Mesenchymal stem cell (in vitro differentiated cells and primary cell): Measurements from ENCODE around the gene PRF1.
"Not testable (repeated sequence)": the region's sequence is repeated elsewhere in the genome, so short reads cannot be mapped to it uniquely, and the experiment has no call there.

ENCODE experiments used
- DNase-seq: peaks from one replicate; pipeline ENCODE4 v3.0.0-alpha.2; 2013
- H2AFZ ChIP-seq: one replicate; pipeline ENCODE4 v1.6.1; 2013; ENCODE audit warnings: low read depth, mild to moderate bottlenecking, control low read depth, inconsistent platforms, low read length, moderate library complexity
- H2AK5ac ChIP-seq: 2 replicates; pipeline ENCODE4 v1.6.1; 2013; ENCODE audit warnings: low read length, moderate library complexity, mild to moderate bottlenecking, inconsistent platforms; ENCODE audit not compliant: severe bottlenecking
- H2BK120ac ChIP-seq: one replicate; pipeline ENCODE4 v1.6.1; 2013; ENCODE audit warnings: low read depth, mild to moderate bottlenecking, inconsistent platforms, low read length, moderate library complexity
- H2BK12ac ChIP-seq, 2 experiments: one replicate each; pipeline ENCODE4 v1.6.1; 2013; ENCODE audit warnings: inconsistent platforms in 2 of 2, low read length in 2 of 2, mild to moderate bottlenecking in 2 of 2, moderate library complexity in 2 of 2, control low read depth in 1 of 2
- H2BK15ac ChIP-seq: one replicate; pipeline ENCODE4 v1.6.1; 2013; ENCODE audit warnings: mild to moderate bottlenecking, low read depth, inconsistent platforms; ENCODE audit not compliant: poor library complexity, severe bottlenecking
- H2BK5ac ChIP-seq: 2 replicates; pipeline ENCODE4 v1.6.1; 2013; ENCODE audit warnings: low read depth, mild to moderate bottlenecking, low read length, control low read depth, inconsistent platforms; ENCODE audit not compliant: poor library complexity, severe bottlenecking
- H3K14ac ChIP-seq, 2 experiments: one replicate each; pipeline ENCODE4 v1.6.1; 2013; ENCODE audit warnings: inconsistent platforms in 2 of 2, low read length in 2 of 2, control low read depth in 1 of 2, mild to moderate bottlenecking in 1 of 2, moderate library complexity in 1 of 2
- H3K18ac ChIP-seq, 2 experiments: one replicate each; pipeline ENCODE4 v1.6.1; 2013; ENCODE audit warnings: inconsistent platforms in 2 of 2, low read length in 2 of 2, control low read depth in 1 of 2, low read depth in 1 of 2, mild to moderate bottlenecking in 1 of 2
- H3K23ac ChIP-seq, 2 experiments: one replicate each; pipeline ENCODE4 v1.6.1; 2013; ENCODE audit warnings: inconsistent platforms in 2 of 2, low read length in 2 of 2, mild to moderate bottlenecking in 2 of 2, moderate library complexity in 2 of 2, control low read depth in 1 of 2
- H3K27ac ChIP-seq: 2 replicates; pipeline ENCODE4 v1.5.1; 2013; ENCODE audit warnings: mild to moderate bottlenecking, moderate library complexity, low read length, control low read depth, inconsistent platforms; ENCODE audit not compliant: poor library complexity, severe bottlenecking
- H3K27me3 ChIP-seq, 2 experiments: 2 replicates each; pipeline versions ENCODE4 v1.6.1 to v1.7.0; 2013; ENCODE audit warnings: low read length in 2 of 2, mild to moderate bottlenecking in 2 of 2, moderate library complexity in 2 of 2, control low read depth in 1 of 2, inconsistent platforms in 1 of 2; ENCODE audit not compliant: control insufficient read depth in 1 of 2, insufficient read depth in 1 of 2
- H3K36me3 ChIP-seq, 2 experiments: 2 replicates each; pipeline versions ENCODE4 v1.6.1 to v1.7.0; 2013; ENCODE audit warnings: low read length in 2 of 2, control low read depth in 1 of 2, inconsistent platforms in 1 of 2, low read depth in 1 of 2, mild to moderate bottlenecking in 1 of 2; ENCODE audit not compliant: insufficient read depth in 2 of 2, control insufficient read depth in 1 of 2
- H3K4ac ChIP-seq, 2 experiments: one replicate each; pipeline ENCODE4 v1.6.1; 2013; ENCODE audit warnings: inconsistent platforms in 2 of 2, low read length in 2 of 2, mild to moderate bottlenecking in 2 of 2, moderate library complexity in 2 of 2, control low read depth in 1 of 2, low read depth in 1 of 2
- H3K4me1 ChIP-seq: 2 replicates; pipeline ENCODE4 v1.6.1; 2013; ENCODE audit warnings: low read depth, low read length, control low read depth; ENCODE audit not compliant: control insufficient read depth, insufficient read depth
- H3K4me2 ChIP-seq: 2 replicates; pipeline ENCODE4 v1.6.1; 2013; ENCODE audit warnings: low read length, mild to moderate bottlenecking, inconsistent platforms; ENCODE audit not compliant: poor library complexity, severe bottlenecking
- H3K4me3 ChIP-seq, 2 experiments: 2 replicates each; pipeline versions ENCODE4 v1.5.1 to v1.7.0; 2013; ENCODE audit warnings: low read length in 2 of 2, mild to moderate bottlenecking in 2 of 2, control low read depth in 1 of 2, low read depth in 1 of 2; ENCODE audit not compliant: insufficient read depth in 1 of 2
- H3K79me1 ChIP-seq: replicated peaks from 2 replicates; pipeline ENCODE4 v1.6.1; 2013; ENCODE audit warnings: mild to moderate bottlenecking, control low read depth, low read length, inconsistent platforms; ENCODE audit not compliant: poor library complexity, severe bottlenecking
- H3K9ac ChIP-seq: 2 replicates; pipeline ENCODE4 v1.7.0; 2013; ENCODE audit warnings: mild to moderate bottlenecking, low read length, moderate library complexity
- H3K9me3 ChIP-seq: 2 replicates; pipeline ENCODE4 v1.7.0; 2013; ENCODE audit warnings: mild to moderate bottlenecking, low read length; ENCODE audit not compliant: control insufficient read depth
- H4K8ac ChIP-seq: one replicate; pipeline ENCODE4 v1.6.1; 2013; ENCODE audit warnings: inconsistent platforms, mild to moderate bottlenecking, low read length, moderate library complexity
- H4K91ac ChIP-seq: one replicate; pipeline ENCODE4 v1.6.1; 2013; ENCODE audit warnings: mild to moderate bottlenecking, low read length, inconsistent platforms
- WGBS: methylation state at CpG from one replicate; pipeline ENCODE4 v1.1.7; 2013; ENCODE audit warnings: mixed read lengths; 5-methylcytosine and 5-hydroxymethylcytosine counted together

Gene PRF1

DNA sequence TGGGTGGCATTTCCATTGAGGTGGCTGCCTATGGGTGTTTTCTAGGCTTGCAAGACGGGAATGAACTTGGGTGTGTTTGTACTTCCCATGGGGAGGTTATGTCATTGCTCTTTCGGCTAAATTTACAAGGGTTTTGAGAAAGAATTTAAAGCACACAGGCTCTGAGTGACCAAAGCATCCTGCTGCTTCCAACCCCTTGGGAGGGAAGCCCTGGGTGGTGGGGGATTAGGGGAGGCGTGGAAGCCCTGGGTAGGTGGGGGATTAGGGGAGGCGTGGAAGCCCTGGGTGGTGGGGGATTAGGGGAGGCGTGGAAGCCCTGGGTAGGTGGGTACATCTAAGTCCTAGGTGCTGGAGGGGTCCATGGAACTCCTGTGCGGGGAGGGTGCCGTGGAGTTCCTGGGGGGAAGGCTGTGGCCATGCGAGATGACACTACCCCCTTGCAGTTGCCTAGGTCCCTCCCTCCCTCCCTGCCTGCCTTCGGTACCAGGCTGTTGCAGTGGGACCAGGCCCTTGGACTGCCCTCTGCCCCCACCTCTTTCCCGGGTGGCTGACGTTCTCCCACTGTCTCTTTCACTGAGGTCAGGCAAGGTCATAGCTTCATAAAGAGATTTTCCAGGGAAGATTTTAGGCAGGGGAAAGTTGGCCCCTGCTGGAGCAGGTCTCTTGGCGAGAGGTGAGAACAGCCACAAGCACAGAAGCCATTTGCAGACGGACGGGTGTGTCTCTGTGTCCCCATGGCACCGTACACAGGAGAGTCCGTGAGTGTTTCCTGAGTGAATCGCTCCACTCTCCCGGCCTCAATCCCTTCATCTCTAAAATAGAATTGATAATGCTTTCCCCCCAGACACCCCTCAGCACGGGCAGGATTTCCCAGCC, 19.5 kb downstream of the PRF1 start:
- H3K4me2 ChIP-seq, result no peak overlapping the region
- peak overlapping the region in 1 of 2 experiments; percentile 29 for H3K4me3 ChIP-seq
- H2AFZ ChIP-seq, result no peak overlapping the region
- no peak overlapping the region for H3K23ac ChIP-seq
- H3K27ac ChIP-seq, result no peak overlapping the region
- H3K18ac ChIP-seq, result no peak overlapping the region
- no peak overlapping the region for H4K91ac ChIP-seq
- WGBS, result 83% methylated on average over 17 of the region's 19 CpGs
- no peak overlapping the region for H4K8ac ChIP-seq
- H2AK5ac ChIP-seq, result peak overlapping the region; percentile 47
- H2BK120ac ChIP-seq, result no peak overlapping the region
- H3K9me3 ChIP-seq, result no peaks in the 10 kb centered on the region
- no peak overlapping the region for H2BK15ac ChIP-seq
- H3K27me3 ChIP-seq, result peaks cover 0 to 6% of the 10 kb centered on the region in 2 experiments
- H3K14ac ChIP-seq, result no peak overlapping the region
- H3K36me3 ChIP-seq, result no peaks in the 10 kb centered on the region
- no peaks in the 10 kb centered on the region for H3K79me1 ChIP-seq
- H2BK12ac ChIP-seq, result no peak overlapping the region
- H3K9ac ChIP-seq, result no peak overlapping the region
- no peak overlapping the region for H3K4ac ChIP-seq
- H2BK5ac ChIP-seq, result no peak overlapping the region
- peaks cover 12% of the 10 kb centered on the region for H3K4me1 ChIP-seq
- DNase-seq, result no peak

DNA sequence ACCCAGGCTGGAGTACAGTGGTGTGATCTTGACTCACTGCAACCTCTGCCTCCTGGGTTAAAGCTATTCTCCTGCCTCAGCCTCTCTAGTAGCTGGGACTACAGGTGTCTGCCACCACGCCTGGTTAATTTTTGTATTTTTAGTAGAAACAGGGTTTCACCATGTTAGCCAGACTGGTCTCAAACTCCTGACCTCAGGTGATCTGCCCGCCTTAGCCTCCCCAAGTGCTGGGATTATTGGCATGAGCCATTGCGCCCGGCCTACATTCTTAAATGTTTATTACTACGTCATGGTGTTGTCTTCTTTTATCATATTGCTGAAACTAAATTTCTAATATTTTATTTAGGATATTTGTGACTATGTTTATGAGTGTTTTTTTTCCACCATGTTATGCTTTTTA, 21.4 kb downstream of the PRF1 start:
- not testable (repeated sequence) for H2BK5ac ChIP-seq, H3K4me3 ChIP-seq, H2BK15ac ChIP-seq, H2BK12ac ChIP-seq, H3K23ac ChIP-seq, H2AK5ac ChIP-seq, H3K27ac ChIP-seq, H2BK120ac ChIP-seq, DNase-seq, H3K4me2 ChIP-seq, H3K79me1 ChIP-seq, H4K91ac ChIP-seq, H3K14ac ChIP-seq, H4K8ac ChIP-seq, H3K9ac ChIP-seq, H3K4ac ChIP-seq, H3K18ac ChIP-seq, H3K9me3 ChIP-seq, H3K36me3 ChIP-seq, H3K27me3 ChIP-seq, H2AFZ ChIP-seq
- WGBS, result 94% methylated on average over 4 of the region's 5 CpGs
- H3K4me1 ChIP-seq, result peaks cover 16% of the 10 kb centered on the region

DNA sequence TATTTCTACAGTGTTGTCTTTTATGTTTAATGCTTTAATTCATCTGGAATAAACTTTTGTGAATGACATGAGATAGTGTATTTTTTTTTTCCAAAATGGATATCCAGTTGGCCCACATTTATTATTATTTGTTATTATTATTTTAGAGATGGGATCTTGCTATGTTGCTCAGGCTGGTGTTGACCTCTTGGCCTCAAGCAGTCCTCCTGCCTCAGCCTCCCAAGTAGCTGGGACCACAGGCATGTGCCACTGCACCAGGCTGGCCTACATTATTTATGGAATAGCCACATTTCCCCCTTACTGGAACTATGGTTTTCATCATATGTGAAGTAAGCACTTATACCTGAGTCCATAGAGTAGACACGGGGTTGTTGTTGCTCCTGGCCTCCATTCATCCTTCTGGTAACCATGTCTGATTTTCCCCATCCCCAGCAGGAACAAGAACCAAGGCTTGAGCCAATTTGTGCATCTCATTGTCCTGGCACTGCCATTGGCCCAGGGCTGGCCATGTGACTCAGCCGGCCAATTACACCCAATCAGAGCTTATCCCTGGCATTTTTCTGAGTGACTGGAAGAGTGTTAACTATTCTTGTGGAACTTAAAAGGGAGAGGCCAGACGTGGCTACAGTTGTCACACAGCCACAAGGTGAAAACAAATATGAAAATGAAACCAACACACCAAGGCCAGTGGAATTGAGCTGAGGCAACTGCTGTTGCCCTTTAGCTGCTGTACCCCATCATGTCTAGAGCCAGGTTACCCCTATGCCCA, 23.1 kb downstream of the PRF1 start:
- no peak for DNase-seq

GRCh38 chr10:70578371-70578947, 24.1 kb downstream of the PRF1 start:
- Histone ChIP-seq H3K36me3 (no peaks in the 10 kb centered on the region), H3K4ac (no peak overlapping the region), H3K4me1 (peaks cover 12% of the 10 kb centered on the region), H3K9ac (no peak overlapping the region), H3K27me3 (no peaks in the 10 kb centered on the region), H3K27ac (peak overlapping the region; percentile 69), H2BK12ac (no peak overlapping the region), H2BK15ac (no peak overlapping the region), H2BK5ac (no peak overlapping the region), H2AFZ (no peak overlapping the region), H3K4me3 (no peak overlapping the region), H3K23ac (no peak overlapping the region), H3K14ac (no peak overlapping the region), H4K91ac (no peak overlapping the region), H2BK120ac (no peak overlapping the region), H4K8ac (no peak overlapping the region), H3K9me3 (no peaks in the 10 kb centered on the region), H3K18ac (no peak overlapping the region), H3K4me2 (no peak overlapping the region), H2AK5ac (no peak overlapping the region), H3K79me1 (no peaks in the 10 kb centered on the region)
- DNase-seq, result peak; percentile 48
- 63% methylated on average over 5 of the region's 7 CpGs for WGBS

More for the DNA sequence above, 23.1 kb downstream of the PRF1 start:
- no peak overlapping the region for H3K14ac ChIP-seq
- H3K4me1 ChIP-seq, result peaks cover 13% of the 10 kb centered on the region
- 90% methylated on average over 3 of the region's 3 CpGs for WGBS
- no peak overlapping the region for H2BK15ac ChIP-seq
- H3K9ac ChIP-seq, result no peak overlapping the region
- peak overlapping the region; percentile 59 for H2BK5ac ChIP-seq
- no peak overlapping the region for H2AFZ ChIP-seq
- H3K36me3 ChIP-seq, result no peaks in the 10 kb centered on the region
- no peak overlapping the region for H3K18ac ChIP-seq
- H3K4me3 ChIP-seq, result no peak overlapping the region
- H4K91ac ChIP-seq, result no peak overlapping the region
- no peak overlapping the region for H4K8ac ChIP-seq
- H3K27ac ChIP-seq, result no peak overlapping the region
- peaks cover 0 to 3% of the 10 kb centered on the region in 2 experiments for H3K27me3 ChIP-seq
- H3K4ac ChIP-seq, result no peak overlapping the region
- H3K9me3 ChIP-seq, result no peaks in the 10 kb centered on the region
- H3K79me1 ChIP-seq, result no peaks in the 10 kb centered on the region
- H2AK5ac ChIP-seq, result peak overlapping the region; percentile 18
- H2BK120ac ChIP-seq, result no peak overlapping the region
- H3K4me2 ChIP-seq, result no peak overlapping the region
- no peak overlapping the region for H3K23ac ChIP-seq
- no peak overlapping the region for H2BK12ac ChIP-seq
